Neural cell (in vitro differentiated cells): ENCODE data around the gene ATP1A2.

Source experiments
- CTCF ChIP-seq: fragments of 450-650 bp; IDR thresholded peaks from 2 replicates; pipeline ENCODE4 v1.5.1; 2014; ENCODE audit warnings: antibody characterized with exemption, mild to moderate bottlenecking, moderate library complexity; ENCODE audit not compliant: poor library complexity, severe bottlenecking
- EP300 ChIP-seq: fragments of 450-650 bp; conservative IDR thresholded peaks from 2 replicates; pipeline ENCODE4 v1.6.1; 2014; ENCODE audit warnings: antibody characterized with exemption, mild to moderate bottlenecking, moderate library complexity; ENCODE audit not compliant: poor library complexity, severe bottlenecking
- EZH2 ChIP-seq: fragments of 200-600, 300-800 bp; shearing (Covaris generic), sonication (generic); IDR thresholded peaks from 2 replicates; pipeline ENCODE4 v1.6.1; 2014; ENCODE audit warnings: antibody characterized with exemption, low read length, borderline replicate concordance, mild to moderate bottlenecking; ENCODE audit not compliant: insufficient read depth, poor library complexity, severe bottlenecking
- RAD21 ChIP-seq: fragments of 450-650 bp; conservative IDR thresholded peaks from 2 replicates; pipeline ENCODE4 v1.6.1; 2014; ENCODE audit warnings: antibody characterized with exemption, mild to moderate bottlenecking, moderate library complexity

GRCh38 chr1:160114085-160114484 lies 1.5 kb upstream of the ATP1A2 start:
- TF ChIP-seq RAD21 (no peak), CTCF (no peak), EZH2 (no peak), EP300 (no peak)
